RWPE2 (cell line): ENCODE data around the gene DOCK8.

Experiments used
- ATAC-seq: fragments of 200-7000 bp; cut with Tn5 transposase; 3 replicates; pipeline ENCODE4 v1.9.1; 2021; ENCODE audit warnings: low read depth
- DNase-seq: peaks from one replicate; pipeline ENCODE4 v3.0.0-alpha.2; 2020; ENCODE audit warnings: low spot score
- H3K27ac ChIP-seq: fragments of 450-650 bp; 2 replicates; pipeline ENCODE4 v1.5.1; 2017; ENCODE audit warnings: mild to moderate bottlenecking; ENCODE audit not compliant: poor library complexity, severe bottlenecking
- H3K27me3 ChIP-seq: fragments of 250-450 bp; sonication (Bioruptor Pico); 2 replicates; pipeline ENCODE4 v1.5.1; 2021; ENCODE audit warnings: mild to moderate bottlenecking, moderate library complexity; ENCODE audit not compliant: insufficient read depth, poor library complexity, severe bottlenecking
- H3K36me3 ChIP-seq: fragments of 250-450 bp; sonication (Bioruptor Pico); 2 replicates; pipeline ENCODE4 v1.5.1; 2020; ENCODE audit warnings: low read depth, mild to moderate bottlenecking, moderate library complexity
- H3K4me1 ChIP-seq: fragments of 250-450 bp; sonication (Bioruptor Pico); 2 replicates; pipeline ENCODE4 v1.5.1; 2021; ENCODE audit warnings: mild to moderate bottlenecking, moderate library complexity; ENCODE audit not compliant: insufficient read depth, poor library complexity, severe bottlenecking
- H3K4me3 ChIP-seq: fragments of 250-450 bp; sonication (Bioruptor Pico); 2 replicates; pipeline ENCODE4 v1.5.1; 2021; ENCODE audit warnings: mild to moderate bottlenecking, moderate library complexity; ENCODE audit not compliant: severe bottlenecking
- H3K9me3 ChIP-seq: fragments of 250-450 bp; sonication (Bioruptor Pico); 2 replicates; pipeline ENCODE4 v1.5.1; 2021; ENCODE audit warnings: mild to moderate bottlenecking, moderate library complexity; ENCODE audit not compliant: severe bottlenecking
- CTCF ChIP-seq: fragments of 450-650 bp; IDR thresholded peaks from one replicate; pipeline ENCODE4 v1.5.1; 2017; ENCODE audit warnings: mild to moderate bottlenecking, moderate library complexity; ENCODE audit not compliant: poor library complexity, severe bottlenecking

DOCK8 gene

GRCh38 chr9:487429-487828, 272.8 kb downstream of the DOCK8 start:
- no peak for ATAC-seq
- Histone ChIP-seq H3K27me3 (no peaks in the 10 kb centered on the region), H3K4me3 (no peak overlapping the region), H3K4me1 (no peaks in the 10 kb centered on the region), H3K9me3 (no peaks in the 10 kb centered on the region), H3K36me3 (no peaks in the 10 kb centered on the region), H3K27ac (no peak overlapping the region)
- TF ChIP-seq CTCF = no peak
- DNase-seq = no peak

GRCh38 chr9:488448-488847, 273.8 kb downstream of the DOCK8 start:
- ATAC-seq (no peak), DNase-seq (no peak)
- H3K27me3 ChIP-seq = no peaks in the 10 kb centered on the region
- no peak overlapping the region for H3K4me3 ChIP-seq
- no peaks in the 10 kb centered on the region for H3K9me3 ChIP-seq
- TF ChIP-seq CTCF = no peak
- no peaks in the 10 kb centered on the region for H3K4me1 ChIP-seq
- no peaks in the 10 kb centered on the region for H3K36me3 ChIP-seq
- H3K27ac ChIP-seq = no peak overlapping the region

- no peak for ATAC-seq
- no peak for TF ChIP-seq CTCF
- DNase-seq = no peak
- no peak overlapping the region for H3K4me3 ChIP-seq
- H3K36me3 ChIP-seq = no peaks in the 10 kb centered on the region
- H3K27ac ChIP-seq = no peak overlapping the region
- no peaks in the 10 kb centered on the region for H3K9me3 ChIP-seq
- H3K27me3 ChIP-seq = no peaks in the 10 kb centered on the region
- no peaks in the 10 kb centered on the region for H3K4me1 ChIP-seq
These were observed 274.8 kb downstream of the DOCK8 start for GRCh38 chr9:489198-490197.

GRCh38 chr9:494764-495163, 280.1 kb downstream of the DOCK8 start:
- no peak overlapping the region for H3K27ac ChIP-seq
- H3K27me3 ChIP-seq = no peaks in the 10 kb centered on the region
- DNase-seq (no peak), ATAC-seq (no peak)
- no peaks in the 10 kb centered on the region for H3K9me3 ChIP-seq
- H3K4me1 ChIP-seq = no peaks in the 10 kb centered on the region
- TF ChIP-seq CTCF = no peak
- H3K36me3 ChIP-seq = no peaks in the 10 kb centered on the region
- H3K4me3 ChIP-seq = no peak overlapping the region

GRCh38 chr9:495739-496138, 281.1 kb downstream of the DOCK8 start:
- Histone ChIP-seq H3K4me3 (no peak overlapping the region), H3K36me3 (no peaks in the 10 kb centered on the region), H3K27ac (no peak overlapping the region), H3K9me3 (no peaks in the 10 kb centered on the region), H3K27me3 (no peaks in the 10 kb centered on the region), H3K4me1 (no peaks in the 10 kb centered on the region)
- DNase-seq (no peak), ATAC-seq (no peak)
- no peak for TF ChIP-seq CTCF
